GM18868 (cell line): ENCODE results near the gene CDH4.
"Not testable (repeated sequence)": the region's sequence is repeated elsewhere in the genome, so short reads cannot be mapped to it uniquely, and the experiment has no call there.

ENCODE experiments used
- ATAC-seq: cut with Tn5 transposase; IDR thresholded peaks from one replicate; pipeline ENCODE4 v1.9.1; 2021; ENCODE audit warnings: mild to moderate bottlenecking, moderate library complexity; ENCODE audit not compliant: unreplicated experiment

The CDH4 gene

DNA sequence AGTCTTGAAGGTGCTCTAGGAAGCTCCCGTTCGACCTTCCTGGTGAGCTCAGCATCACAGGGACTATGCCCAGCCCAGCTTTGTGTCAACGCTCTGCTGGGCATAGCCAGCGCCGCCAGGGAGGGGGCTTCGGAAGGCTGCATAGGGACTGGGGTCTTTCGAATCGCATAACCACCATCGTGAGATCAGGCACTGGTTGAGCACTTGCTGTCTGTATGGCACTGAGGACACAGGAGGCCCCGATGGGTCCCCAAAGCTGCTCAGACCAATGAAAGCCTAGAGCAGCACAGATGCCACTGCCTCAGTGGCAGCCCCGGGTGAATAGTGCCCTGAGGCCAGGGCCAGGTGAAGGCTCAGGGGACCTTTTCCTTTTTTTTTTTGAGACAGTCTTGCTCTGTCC lies 716.9 kb downstream of the CDH4 start:
- ATAC-seq, result no peak

DNA sequence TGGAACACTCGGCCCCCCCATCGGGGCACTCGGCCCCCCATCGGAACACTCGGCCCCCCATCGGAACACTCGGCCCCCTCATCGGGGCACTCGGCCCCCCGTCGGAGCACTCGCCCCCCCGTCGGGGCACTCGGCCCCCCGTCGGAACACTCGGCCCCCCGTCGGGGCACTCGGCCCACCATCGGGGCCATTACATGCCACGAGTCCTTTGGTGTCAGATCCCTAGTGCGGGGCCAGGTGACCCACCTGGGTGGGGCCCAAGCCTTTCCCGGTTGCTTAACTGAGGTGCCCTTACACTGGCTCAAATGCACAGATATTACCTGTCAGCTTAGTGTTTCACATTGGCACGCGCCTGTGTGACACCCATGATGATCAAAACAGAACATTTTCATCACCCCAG lies 717.7 kb downstream of the CDH4 start:
- ATAC-seq, result no peak

DNA sequence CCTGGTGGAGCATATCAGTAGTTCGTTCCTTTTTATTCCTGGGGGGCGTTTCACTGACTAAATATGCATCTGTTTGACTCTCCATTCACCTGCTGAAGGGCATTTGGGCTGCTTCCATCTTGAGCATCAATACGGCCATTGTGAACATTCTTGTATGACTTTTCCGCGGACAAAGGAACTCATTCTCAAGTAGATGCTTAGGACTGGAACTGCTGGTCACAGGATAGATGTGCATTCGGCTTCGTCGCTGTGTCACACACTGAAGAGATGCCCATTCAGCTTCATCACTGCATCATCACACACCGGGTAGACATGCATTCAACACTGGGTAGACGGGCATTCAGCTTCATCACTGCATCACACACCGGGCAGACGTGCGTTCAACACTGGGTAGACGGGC lies 718.3 kb downstream of the CDH4 start:
- no peak for ATAC-seq

DNA sequence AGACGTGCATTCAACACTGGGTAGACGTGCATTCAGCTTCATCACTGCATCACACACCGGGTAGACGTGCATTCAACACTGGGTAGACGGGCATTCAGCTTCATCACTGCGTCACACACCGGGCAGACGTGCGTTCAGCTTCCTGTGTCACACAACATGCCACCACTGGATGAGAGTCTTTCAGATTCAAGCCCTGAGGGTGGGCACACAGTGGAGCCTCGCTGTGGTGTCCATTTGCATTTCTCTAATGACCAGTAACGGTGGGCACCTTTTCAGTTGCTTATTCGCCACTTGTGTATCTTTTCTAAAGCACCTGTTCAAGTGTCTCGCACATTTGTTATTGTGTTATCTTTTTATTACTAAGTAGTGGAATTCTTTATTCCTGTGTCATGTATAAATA lies 719.5 kb downstream of the CDH4 start:
- not testable (repeated sequence) for ATAC-seq

DNA sequence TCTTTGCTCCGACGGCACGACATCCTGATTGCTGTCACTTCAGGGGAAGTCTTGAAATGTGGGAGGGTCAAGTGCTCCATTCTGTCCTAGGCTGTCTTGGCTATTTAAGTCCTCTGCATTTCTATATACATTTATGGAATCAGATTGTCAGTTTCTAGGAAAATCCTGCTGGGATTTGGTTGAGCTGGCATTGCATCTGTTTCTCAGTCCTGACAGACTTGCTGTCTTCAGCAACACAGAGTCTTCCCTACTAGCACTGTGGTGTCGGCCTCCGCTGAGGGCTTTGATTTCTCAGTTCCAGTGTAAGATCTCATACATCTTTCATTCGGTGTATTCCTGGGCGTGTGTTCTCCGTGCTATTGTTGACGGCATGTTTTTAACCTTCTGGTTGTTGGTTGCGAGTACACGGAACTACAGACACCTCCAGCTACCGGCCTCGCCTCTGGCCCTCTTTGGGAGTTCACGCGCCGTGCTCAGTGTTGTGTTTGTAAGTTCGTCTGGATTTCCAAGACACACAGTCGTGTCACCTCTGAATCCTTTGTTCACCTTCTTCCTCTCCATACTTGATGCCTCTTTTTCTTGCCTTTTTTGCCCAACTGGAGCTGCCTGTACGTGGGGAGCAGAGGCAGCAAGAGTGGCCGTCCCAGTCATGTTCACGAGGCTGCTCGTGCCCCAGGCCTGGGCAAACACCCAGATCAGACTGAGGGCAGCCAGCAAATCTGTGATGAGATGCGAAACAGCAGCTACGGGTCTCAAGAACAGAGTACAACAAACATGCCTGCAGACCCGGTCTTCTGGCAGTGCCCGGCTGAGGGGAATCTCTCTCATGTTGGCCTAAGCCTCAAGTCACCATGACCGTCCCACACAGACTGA lies 720.8 kb downstream of the CDH4 start:
- no peak for ATAC-seq

DNA sequence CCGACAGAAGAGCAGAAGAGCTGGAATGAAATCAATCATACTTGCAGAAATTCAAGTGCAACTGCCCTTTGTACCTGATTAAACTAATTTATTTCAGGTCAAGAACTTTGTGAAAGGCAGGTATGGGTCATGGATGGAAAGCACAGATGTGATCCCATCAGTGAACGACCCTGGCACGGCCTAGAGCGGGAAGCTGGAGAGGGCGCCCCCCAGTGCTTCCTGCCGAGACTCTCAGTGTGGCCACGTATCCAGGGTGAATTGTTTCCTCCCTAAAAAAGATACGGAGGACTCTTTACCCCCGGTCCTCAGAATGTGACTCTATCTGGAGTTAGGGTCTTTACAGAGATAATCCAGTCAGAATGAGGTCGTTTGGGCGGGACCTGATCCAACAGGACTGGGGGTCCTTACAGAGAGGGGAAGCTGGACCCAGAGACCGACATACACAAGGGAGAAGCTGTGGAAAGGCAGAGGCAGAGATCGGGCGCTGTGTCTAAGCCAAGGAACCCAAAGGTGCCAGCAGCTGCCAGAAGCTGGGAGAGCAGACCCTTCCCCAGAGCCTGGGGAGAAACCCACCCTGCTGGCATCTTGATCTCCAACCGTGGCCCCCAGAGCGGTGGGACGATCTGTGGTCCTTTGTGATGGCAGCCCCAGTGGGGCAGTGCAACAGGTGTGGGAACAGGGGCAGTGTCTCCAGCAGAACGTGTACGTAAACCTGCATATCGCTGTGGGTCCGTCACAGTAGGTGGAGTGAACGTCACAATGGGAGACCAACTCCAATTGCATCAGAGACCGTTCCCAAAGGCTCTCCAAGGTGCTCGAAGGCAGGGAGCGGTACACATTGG lies 721.7 kb downstream of the CDH4 start:
- ATAC-seq, result no peak

DNA sequence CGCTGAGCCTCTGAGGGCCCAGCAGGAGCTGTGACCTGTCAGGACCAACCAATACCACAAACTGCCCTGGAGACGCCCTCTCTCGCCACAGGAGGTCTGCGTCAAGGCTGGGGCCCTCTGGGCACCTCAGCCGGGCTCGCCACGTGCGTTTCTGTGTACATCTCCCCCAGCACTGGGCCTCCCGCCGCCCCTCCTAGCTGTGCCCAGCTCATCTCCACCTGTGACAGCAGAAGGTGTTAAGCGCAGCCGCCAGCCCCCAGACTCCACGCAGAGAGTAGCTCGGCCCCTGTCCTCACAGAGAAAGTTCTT lies 722.2 kb downstream of the CDH4 start:
- no peak for ATAC-seq

DNA sequence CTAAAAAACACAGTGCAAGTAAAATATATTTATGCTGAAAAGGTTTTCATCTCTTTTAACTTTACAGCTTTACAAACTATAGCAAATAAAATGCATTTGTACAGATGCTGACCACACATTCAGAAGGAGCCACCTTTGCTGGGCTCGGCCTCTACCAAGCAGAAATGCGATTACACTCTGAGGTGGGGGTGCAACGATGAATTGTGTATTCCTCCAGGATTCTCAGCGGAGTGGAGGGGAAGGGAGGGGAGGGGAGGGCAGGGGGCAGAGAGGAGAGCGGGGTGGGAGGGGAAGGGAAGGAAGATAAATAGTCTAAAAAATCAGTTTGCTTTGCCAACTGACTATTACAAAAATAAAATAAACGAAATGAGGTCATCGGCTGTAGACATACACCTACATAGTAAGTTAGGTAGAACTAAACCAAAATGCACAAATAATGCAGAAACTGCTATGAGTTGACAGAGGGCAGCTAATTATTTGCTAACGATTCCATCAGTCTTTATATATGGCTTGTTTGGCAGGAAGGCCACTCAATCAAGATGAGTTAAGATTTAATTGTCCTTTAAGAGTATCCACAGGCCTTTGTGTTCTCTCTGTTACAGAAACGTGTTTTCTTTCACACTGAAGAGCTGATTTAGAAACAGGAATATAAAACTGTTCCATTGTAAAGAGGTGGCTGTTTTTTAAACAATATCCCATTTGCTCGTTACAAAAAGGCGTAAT lies 723.5 kb downstream of the CDH4 start:
- no peak for ATAC-seq

DNA sequence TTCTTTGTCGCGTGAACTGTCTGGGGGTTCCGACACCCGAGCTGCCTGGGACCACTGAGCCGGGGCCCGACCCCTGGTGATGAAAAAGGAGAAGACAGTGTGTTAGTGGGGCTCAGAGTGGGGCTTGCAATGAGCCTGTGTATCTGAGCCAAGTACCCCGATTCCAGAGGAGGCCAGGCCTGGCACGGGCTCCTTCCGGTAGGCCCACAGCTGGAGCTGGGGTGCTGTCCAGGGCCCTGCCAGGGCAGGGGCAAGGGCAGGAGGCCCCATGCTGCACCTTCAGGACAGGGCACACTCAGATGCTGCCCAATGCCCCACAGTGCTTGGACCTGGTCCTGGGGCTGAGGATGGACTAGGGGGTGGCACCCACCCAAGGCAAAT lies 724.2 kb downstream of the CDH4 start:
- ATAC-seq, result no peak

DNA sequence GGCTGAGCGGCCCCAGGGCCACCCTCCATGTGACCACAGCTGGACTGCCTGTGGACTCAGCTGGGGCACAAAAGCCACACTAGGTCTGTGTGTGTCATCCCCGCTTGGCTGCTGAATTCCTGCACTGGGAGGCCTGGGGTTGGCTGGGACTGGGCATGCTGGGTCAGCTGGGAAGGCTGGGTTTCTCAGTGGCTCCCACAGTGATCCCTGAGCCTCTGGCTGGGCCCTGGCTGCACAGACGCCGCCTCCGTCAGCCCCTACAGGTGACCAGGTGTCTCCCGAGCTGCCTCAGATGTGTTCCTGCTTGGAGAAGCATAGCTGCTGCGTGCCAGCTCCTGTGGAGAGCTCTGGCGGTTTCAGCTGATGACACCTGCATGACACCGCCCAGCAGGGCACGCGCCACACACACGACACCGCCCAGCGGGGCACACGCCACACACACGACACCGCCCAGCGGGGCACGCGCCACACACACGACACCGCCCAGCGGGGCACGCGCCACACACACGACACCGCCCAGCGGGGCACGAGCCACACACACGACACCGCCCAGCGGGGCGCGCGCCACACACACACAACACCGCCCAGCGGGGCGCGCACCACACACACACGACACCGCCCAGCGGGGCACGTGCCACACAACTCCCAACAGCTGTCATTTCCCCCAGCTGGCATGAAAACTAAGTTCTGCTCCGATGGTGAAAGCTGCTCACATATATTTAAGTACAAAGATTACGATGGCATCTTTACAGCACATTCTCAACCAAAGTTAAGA lies 724.8 kb downstream of the CDH4 start:
- ATAC-seq, result no peak

DNA sequence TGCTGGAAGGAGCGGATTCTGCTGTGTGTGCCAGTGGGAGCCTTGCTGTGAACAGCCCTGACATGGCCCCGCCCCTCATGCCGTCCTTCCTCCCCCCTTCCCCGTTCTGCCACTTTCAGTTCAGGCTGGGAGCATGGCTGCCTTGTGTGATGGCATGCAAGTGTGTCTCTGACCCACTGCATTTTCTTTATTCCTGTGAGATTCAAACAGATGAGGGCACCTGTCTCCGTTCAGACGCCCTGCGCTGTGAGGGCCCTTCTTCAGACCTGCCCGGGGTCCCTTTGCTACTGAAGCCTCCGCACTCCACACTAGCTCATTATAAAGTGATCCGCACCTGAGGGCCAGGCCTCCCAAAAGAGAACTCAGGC lies 725.3 kb downstream of the CDH4 start:
- ATAC-seq, result no peak

DNA sequence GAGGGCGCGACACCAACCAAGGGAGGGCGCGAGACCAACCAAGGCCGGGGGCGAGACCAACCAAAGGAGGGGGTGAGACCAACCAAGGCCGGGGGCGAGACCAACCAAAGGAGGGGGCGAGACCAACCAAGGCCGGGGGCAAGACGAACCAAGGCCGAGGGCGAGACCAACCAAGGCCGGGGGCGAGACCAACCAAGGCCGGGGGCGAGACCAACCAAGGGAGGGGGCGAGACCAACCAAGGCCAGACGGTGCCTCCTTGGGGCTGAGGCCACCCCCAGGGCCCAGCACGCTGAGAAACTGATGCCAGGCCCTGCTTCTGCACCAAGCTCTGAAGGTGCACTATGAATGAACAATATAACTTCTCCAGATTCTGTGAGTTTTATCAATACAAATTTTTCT lies 726.4 kb downstream of the CDH4 start:
- no peak for ATAC-seq

DNA sequence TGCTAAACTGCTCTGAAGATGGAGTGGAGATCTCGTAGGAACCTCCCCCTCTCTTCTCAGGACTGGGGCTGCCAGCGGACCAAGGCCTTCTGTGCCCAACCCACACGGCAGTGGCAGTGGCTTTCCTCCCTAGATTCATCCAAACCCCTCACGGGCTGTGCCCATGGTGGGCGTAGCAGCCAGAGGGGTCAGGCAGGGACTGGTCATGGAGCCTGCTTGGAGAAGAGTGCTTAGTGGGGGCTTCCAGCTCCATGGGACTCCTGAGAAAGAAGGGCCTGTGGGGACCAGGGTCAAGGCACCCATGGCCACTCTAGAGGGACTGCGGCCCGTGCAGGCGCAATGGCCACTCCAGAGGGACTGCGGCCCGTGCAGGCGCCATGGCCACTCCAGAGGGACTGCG lies 727.0 kb downstream of the CDH4 start:
- no peak for ATAC-seq

DNA sequence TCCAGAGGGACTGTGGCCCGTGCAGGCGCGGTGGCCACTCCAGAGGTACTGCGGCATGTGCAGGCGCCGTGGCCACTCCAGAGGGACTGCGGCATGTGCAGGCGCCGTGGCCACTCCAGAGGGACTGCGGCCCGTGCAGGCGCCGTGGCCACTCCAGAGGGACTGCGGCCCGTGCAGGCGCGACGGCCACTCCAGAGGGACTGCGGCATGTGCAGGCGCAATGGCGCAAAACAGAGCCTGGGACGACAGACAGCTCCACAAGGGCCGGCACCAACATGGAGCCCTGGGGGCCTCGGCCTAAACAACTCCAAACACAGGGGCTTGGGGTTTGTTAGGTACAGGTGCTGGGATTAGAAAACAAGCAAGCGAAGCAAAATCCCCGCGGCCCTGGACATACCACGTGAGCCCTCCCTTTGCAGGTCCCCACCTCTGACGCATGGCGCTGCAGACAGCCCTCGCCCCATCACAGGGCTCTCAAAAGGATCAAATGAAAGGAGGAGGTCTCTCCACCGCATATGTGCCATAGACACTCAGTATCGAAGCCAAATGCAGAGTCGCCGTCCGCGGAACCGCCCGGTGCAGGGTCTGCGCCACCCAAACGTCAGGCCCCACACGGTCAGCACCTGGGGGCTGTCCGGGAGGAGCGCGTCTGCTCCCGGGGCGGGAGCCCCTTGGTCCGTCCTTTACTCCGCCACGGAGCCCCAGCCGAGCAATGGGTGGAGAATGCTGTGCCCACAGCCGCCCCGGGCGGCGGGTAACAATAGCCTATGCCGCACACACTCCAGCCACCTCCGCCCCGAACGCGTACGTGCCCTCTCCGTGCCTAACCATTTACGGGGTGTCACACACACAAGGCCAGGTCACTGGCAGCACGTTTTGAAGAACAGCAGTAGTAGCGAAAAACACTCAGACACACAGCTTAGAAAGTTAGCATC lies 727.9 kb downstream of the CDH4 start:
- ATAC-seq, result no peak

DNA sequence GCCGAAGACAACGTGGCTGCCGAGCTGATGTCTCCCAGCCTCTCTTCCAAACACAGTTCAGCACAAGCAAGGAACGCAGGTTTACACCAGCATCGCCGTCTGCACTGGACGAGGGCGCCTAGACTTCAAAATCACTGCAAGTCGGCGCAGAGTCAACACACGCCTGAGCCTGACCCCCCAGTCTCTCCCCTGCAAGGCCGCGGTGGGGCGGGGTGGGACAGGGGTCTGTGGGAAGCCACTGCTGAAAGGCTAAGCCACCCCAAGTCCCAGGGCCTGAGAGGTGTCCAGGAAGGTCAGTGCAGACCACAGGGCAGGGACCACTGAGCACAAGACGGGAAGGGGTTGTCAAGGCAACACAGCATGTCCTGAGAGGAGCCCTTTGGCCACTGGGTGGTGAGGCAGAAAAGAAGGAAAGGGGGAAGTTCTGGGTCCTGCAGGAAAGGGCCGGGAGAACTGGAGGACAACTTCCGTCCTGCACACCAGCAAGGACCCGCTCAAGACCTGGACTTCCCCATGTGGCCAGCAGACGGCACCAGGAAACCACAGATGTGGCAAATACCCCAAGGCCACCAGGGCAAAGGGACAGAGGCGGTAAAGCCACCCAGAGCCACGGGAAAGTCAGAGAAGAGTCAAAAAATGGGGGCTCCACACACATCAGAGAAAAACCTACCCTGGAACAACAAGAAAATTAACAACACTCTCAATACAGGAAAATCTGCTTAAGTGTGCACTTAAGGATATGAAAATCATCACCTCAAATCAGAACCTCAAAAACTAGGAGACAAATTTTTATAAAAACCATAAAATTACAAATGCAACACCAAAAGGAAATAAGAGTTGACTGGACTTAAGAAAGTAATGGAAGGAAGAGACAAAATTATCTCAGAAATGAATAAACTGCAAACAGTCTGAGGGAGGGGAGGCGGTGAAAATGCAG lies 728.9 kb downstream of the CDH4 start:
- no peak for ATAC-seq

DNA sequence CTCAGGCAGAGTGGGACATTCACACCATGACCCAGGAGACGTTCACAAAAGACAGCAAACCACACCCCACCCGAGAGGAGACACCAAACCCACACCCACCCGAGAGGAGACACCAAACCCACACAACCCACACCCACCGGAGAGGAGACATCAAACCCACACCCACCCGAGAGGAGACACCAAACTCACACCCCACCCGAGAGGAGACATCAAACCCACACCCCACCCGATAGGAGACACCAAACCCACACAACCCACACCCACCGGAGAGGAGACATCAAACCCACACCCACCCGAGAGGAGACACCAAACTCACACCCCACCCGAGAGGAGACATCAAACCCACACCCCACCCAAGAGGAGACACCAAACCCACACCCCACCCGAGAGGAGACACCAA lies 729.6 kb downstream of the CDH4 start:
- ATAC-seq, result not testable (repeated sequence)

DNA sequence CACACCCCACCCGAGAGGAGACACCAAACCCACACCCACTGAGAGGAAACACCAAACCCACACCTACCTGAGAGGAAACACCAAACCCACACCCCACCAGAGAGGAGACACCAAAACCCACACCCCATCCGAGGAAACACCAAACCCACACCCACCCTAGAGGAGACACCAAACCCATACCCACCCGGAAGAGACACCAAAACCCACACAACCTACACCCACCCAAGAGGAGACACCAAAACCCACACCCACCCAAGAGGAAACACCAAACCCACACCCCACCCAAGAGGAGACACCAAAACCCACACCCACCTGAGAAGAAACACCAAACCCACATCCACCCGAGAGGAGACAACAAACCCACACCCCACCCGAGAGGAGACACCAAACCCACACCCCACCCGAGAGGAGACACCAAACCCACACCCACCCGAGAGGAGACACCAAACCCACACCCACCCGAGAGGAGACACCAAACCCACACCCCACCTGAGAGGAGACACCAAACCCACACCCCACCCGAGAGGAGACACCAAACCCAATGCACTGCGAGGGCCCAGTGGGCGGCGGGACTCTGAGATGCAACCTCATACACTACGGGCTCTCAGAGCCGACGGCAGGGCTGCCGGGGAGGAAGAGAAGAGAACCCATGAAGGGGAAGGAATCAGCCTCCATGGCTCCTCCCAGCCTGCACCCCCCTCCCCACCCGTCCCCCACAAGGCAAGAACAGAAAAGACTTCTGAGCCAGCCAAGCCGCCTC lies 730.3 kb downstream of the CDH4 start:
- no peak for ATAC-seq

DNA sequence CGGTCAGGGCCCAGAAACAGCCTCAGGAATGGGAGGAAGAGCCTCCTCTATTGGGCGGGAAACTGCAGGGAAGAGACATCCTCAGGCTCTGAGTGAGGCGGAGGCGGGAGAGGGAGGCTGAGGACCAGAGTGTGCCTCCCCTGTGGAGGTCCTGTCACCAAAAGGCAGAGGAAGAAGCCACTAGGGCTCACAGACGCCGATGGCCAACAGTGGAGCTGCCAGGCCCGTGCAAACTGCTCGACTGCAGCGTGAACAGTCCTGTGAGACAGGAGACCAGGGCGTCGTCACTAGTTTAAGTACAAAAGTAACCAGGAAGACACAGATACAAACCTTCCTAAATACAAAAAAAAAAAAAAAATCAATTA lies 730.9 kb downstream of the CDH4 start:
- no peak for ATAC-seq
